H1 (cell line): Measurements from ENCODE around the gene CXorf49.
"Not testable (repeated sequence)": the region's sequence is repeated elsewhere in the genome, so short reads cannot be mapped to it uniquely, and the experiment has no call there.

Experiments used
- CEBPB ChIP-seq: IDR thresholded peaks from 2 replicates; pipeline ENCODE4 v1.6.1; 2012; ENCODE audit warnings: low read depth, low read length
- TF ChIP-seq, protein P1 (sequence below), 3 experiments: IDR thresholded peaks; 1 replicate in 2 of 3; 2 replicates in 1 of 3; pipeline versions ENCODE4 v1.5.1 to v1.6.1; 2011; ENCODE audit warnings: low read length in 3 of 3, mild to moderate bottlenecking in 3 of 3, inconsistent platforms in 2 of 3, low read depth in 1 of 3, moderate library complexity in 1 of 3; ENCODE audit not compliant: insufficient read depth in 1 of 3; ENCODE audit errors: control extremely low read depth in 1 of 3

GRCh38 chrX:71669947-71670346 is 48.1 kb downstream of the CXorf49 start:
- TF ChIP-seq, protein P1, sequence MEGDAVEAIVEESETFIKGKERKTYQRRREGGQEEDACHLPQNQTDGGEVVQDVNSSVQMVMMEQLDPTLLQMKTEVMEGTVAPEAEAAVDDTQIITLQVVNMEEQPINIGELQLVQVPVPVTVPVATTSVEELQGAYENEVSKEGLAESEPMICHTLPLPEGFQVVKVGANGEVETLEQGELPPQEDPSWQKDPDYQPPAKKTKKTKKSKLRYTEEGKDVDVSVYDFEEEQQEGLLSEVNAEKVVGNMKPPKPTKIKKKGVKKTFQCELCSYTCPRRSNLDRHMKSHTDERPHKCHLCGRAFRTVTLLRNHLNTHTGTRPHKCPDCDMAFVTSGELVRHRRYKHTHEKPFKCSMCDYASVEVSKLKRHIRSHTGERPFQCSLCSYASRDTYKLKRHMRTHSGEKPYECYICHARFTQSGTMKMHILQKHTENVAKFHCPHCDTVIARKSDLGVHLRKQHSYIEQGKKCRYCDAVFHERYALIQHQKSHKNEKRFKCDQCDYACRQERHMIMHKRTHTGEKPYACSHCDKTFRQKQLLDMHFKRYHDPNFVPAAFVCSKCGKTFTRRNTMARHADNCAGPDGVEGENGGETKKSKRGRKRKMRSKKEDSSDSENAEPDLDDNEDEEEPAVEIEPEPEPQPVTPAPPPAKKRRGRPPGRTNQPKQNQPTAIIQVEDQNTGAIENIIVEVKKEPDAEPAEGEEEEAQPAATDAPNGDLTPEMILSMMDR (IDR thresholded peaks at IDR 0.05; ENCODE audit: control extremely low read depth in 1 of 3, insufficient read depth in 1 of 3, low read depth in 1 of 3, low read length in 3 of 3) = peak in 2 of 3 experiments; percentile 58 to 67; a peak in 3 of 4 replicates
- not testable (repeated sequence) for TF ChIP-seq CEBPB
